Right ventricle myocardium superior (tissue), 1 donor: Measurements from ENCODE around the gene SHISA8. TPM values are rescaled to one million over a fixed set of nuclear protein-coding genes. Genes with fewer than 3 reads are reported as not detected.

Experiments
- ATAC-seq: fragments of 200-7000 bp; cut with Tn5 transposase; one replicate; pipeline ENCODE4 v1.9.1; 2020; ENCODE audit warnings: mild to moderate bottlenecking; ENCODE audit not compliant: poor library complexity
- DNase-seq: peaks from one replicate; pipeline ENCODE4 v3.0.0-alpha.2; 2020
- intact Hi-C: fragments of 100-400 bp; cut with DNase I; formaldehyde crosslinking; loops from one replicate; pipeline ENCODE4 v1.11.2; 2022
- total RNA-seq: library from RNA; stranded (reverse); fragmentation: NEBNext Ultra II Directional; extraction: Animal tissue kit (Norgen Biotek cat#: 25700); gene quantifications from one replicate; pipeline ENCODE4 v1.2.1, GENCODE V29; 2021
- donor health status: DM: no; HTN: yes; CAD: no; lungs with severe emphysema.

Gene SHISA8
- total RNA-seq, 1 donor from 2014 or later, result 6.4 TPM

GRCh38 chr22:41935509-41935908 is 20.6 kb upstream of the SHISA8 start:
- intact Hi-C loops, result no loop called here
- ATAC-seq, result no peak
- DNase-seq, result peak; percentile 36

- intact Hi-C loops, result no loop called here
- peak; percentile 69 for DNase-seq
- peak; percentile 83 for ATAC-seq
Measured at GRCh38 chr22:41935015-41935351, 20.1 kb upstream of the SHISA8 start.

GRCh38 chr22:41934284-41935014 is 19.6 kb upstream of the SHISA8 start:
- intact Hi-C loops, result no loop called here
- DNase-seq (no peak), ATAC-seq (peak; percentile 54)

GRCh38 chr22:41933411-41934177 is 18.7 kb upstream of the SHISA8 start:
- peak; percentile 38 for DNase-seq
- ATAC-seq, result no peak
- intact Hi-C loops, result no loop called here

GRCh38 chr22:41932353-41932752 is 17.5 kb upstream of the SHISA8 start:
- intact Hi-C loops, result no loop called here
- no peak for ATAC-seq
- no peak for DNase-seq

GRCh38 chr22:41931701-41932269 is 16.9 kb upstream of the SHISA8 start:
- intact Hi-C loops, result no loop called here
- ATAC-seq (no peak), DNase-seq (no peak)

GRCh38 chr22:41929418-41929810 is 14.5 kb upstream of the SHISA8 start:
- no peak for ATAC-seq
- intact Hi-C loops, result no loop called here
- peak; percentile 27 for DNase-seq

- intact Hi-C loops, result no loop called here
- DNase-seq, result no peak
- ATAC-seq, result no peak
Measured at GRCh38 chr22:41928593-41929417, 13.9 kb upstream of the SHISA8 start.

GRCh38 chr22:41927813-41928212 is 12.9 kb upstream of the SHISA8 start:
- intact Hi-C loops, result no loop called here
- DNase-seq (no peak), ATAC-seq (no peak)

GRCh38 chr22:41925783-41926460 is 11.0 kb upstream of the SHISA8 start:
- ATAC-seq (peak; percentile 86), DNase-seq (peak; percentile 79)
- intact Hi-C loops, result no loop called here

- DNase-seq (no peak), ATAC-seq (no peak)
- intact Hi-C loops, result no loop called here
Measured at GRCh38 chr22:41923595-41924276, 8.9 kb upstream of the SHISA8 start.

- intact Hi-C loops, result no loop called here
- DNase-seq (no peak), ATAC-seq (no peak)
Measured at GRCh38 chr22:41922940-41923594, 8.2 kb upstream of the SHISA8 start.

- DNase-seq (no peak), ATAC-seq (no peak)
- intact Hi-C loops, result no loop called here
Measured at GRCh38 chr22:41922328-41922727, 7.5 kb upstream of the SHISA8 start.

GRCh38 chr22:41920271-41920976 is 5.5 kb upstream of the SHISA8 start:
- no peak for ATAC-seq
- intact Hi-C loops, result no loop called here
- DNase-seq, result no peak

GRCh38 chr22:41919357-41920224 is 4.7 kb upstream of the SHISA8 start:
- ATAC-seq (peak; percentile 72), DNase-seq (peak; percentile 78)
- intact Hi-C loops, result no loop called here
